ENCODE measurements around the gene UST.

DNA sequence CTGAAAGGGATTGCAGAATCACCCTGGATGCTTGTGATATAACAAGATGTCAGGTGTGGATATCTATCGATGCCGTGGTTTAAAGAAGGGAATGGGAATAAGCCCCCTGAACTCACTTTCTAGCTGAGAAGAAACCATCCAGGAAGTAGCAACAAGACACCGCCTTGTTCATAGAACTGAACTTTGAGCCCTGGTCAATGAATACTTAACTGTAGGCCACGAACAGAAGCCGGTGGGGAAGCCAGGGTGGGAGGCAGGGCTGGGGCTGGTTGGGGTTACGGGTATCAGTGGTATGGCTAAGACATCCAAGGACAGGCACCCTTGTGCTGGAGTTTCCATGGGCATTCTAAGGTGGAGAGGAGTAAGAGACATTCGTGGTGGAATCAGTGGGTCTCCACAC, 61.0 kb downstream of the UST start:
- TF ChIP-seq TARDBP (IDR thresholded peaks at IDR 0.05) (no peak), ELF4 (IDR thresholded peaks at IDR 0.05) (no peak), FOXK2 (IDR thresholded peaks at IDR 0.05) (no peak), NFRKB (IDR thresholded peaks at IDR 0.05) (no peak), BHLHE40 (IDR thresholded peaks at IDR 0.05; ENCODE audit: borderline replicate concordance) (no peak)
- TF ChIP-seq, protein P1, sequence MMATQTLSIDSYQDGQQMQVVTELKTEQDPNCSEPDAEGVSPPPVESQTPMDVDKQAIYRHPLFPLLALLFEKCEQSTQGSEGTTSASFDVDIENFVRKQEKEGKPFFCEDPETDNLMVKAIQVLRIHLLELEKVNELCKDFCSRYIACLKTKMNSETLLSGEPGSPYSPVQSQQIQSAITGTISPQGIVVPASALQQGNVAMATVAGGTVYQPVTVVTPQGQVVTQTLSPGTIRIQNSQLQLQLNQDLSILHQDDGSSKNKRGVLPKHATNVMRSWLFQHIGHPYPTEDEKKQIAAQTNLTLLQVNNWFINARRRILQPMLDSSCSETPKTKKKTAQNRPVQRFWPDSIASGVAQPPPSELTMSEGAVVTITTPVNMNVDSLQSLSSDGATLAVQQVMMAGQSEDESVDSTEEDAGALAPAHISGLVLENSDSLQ (IDR thresholded peaks at IDR 0.05), result no peak
